Measurements from ENCODE around the gene FNDC3B. TPM values are rescaled to one million over a fixed set of nuclear protein-coding genes. Genes with fewer than 3 reads are reported as not detected.

FNDC3B gene
- total and polyA plus RNA-seq, 2 of the 8 experiments (the other 6 are each of a cell fraction or from before 2014, with no cell fraction given): 14.1 to 44.4 TPM

- CTCF ChIA-PET (ENCODE audit: partially characterized antibody): interaction anchor here (1.1 kb wide), 1 partner anchor 50 kb away, joined by 3 read pairs; no protein-coding TSS in a partner anchor
- no peak overlapping the region for H2BK5ac ChIP-seq (ENCODE audit: low read depth, low read length)
- no peak overlapping the region for H3K9ac ChIP-seq (replicated peaks in 1 of 4; ENCODE audit: extremely low read depth in 1 of 4, low read depth in 3 of 4, low read length in 3 of 4)
These were observed 372.1 kb downstream of the FNDC3B start for GRCh38 chr3:172411478-172411947.

More at GRCh38 chr3:172411478-172411947, 372.1 kb downstream of the FNDC3B start:
- no peak overlapping the region for H3K4me2 ChIP-seq (ENCODE audit: insufficient read depth in 1 of 2, low read depth in 2 of 2, low read length in 2 of 2)
- H4K20me1 ChIP-seq (replicated peaks in 1 of 2; ENCODE audit: control insufficient read depth in 1 of 2, insufficient read depth in 2 of 2, low read length in 2 of 2): no peaks in the 10 kb centered on the region
- no peak overlapping the region for H3K4me3 ChIP-seq (ENCODE audit: extremely low read depth in 1 of 4, insufficient read depth in 2 of 4, low read depth in 3 of 4, low read length in 4 of 4)
- H3K27me3 ChIP-seq (replicated peaks in 1 of 4; ENCODE audit: control insufficient read depth in 3 of 4, extremely low read depth in 1 of 4, insufficient read depth in 3 of 4, low read length in 3 of 4): no peaks in the 10 kb centered on the region
- no peak overlapping the region for H3K23ac ChIP-seq (ENCODE audit: insufficient read length)
- H2AFZ ChIP-seq (ENCODE audit: low read length): no peak overlapping the region
- no peak overlapping the region for H3K56ac ChIP-seq (replicated peaks; ENCODE audit: insufficient read length, low read depth, low read length)
- no peak overlapping the region for H2BK12ac ChIP-seq (ENCODE audit: low read depth, low read length)
- H2BK20ac ChIP-seq (ENCODE audit: low read length): no peak overlapping the region
- POLR2A ChIA-PET (ENCODE audit: partially characterized antibody): no interaction called here
- H4K8ac ChIP-seq (ENCODE audit: extremely low read depth, insufficient read depth, low read length): no peak overlapping the region
- no peak overlapping the region for H4K5ac ChIP-seq (ENCODE audit: insufficient read length, low read depth, low read length)
- H2BK15ac ChIP-seq (ENCODE audit: low read length): no peak overlapping the region
- FAIRE-seq (no peak), DNase-seq (ENCODE audit: low read depth in 1 of 2, low spot score in 2 of 2) (no peak)
- H4K91ac ChIP-seq (replicated peaks; ENCODE audit: insufficient read length, low read length): no peak overlapping the region
- 87% methylated on average over 6 of the region's 6 CpGs; no CpG with 5 or more reads in 1 of the 2 experiments for WGBS, 2 experiments (ENCODE audit: extremely low coverage in 1 of 2, insufficient coverage in 1 of 2, insufficient read length in 1 of 2, insufficient replicate concordance in 2 of 2, low coverage in 1 of 2, low lambda C conversion rate in 2 of 2, missing lambda C conversion rate in 1 of 2)
- H3K79me2 ChIP-seq (ENCODE audit: control insufficient read depth in 1 of 2, insufficient read depth in 2 of 2, low read length in 2 of 2): no peaks in the 10 kb centered on the region
- no peak for TF ChIP-seq MAX (IDR thresholded peaks at IDR 0.05)
- H3K9me3 ChIP-seq (ENCODE audit: insufficient read depth in 2 of 2, low read depth in 1 of 2, low read length in 1 of 2): no peaks in the 10 kb centered on the region
- no peaks in the 10 kb centered on the region for H3K4me1 ChIP-seq (replicated peaks in 1 of 4; ENCODE audit: control insufficient read depth in 3 of 4, insufficient read depth in 4 of 4, low read length in 3 of 4)
- H3K23me2 ChIP-seq (ENCODE audit: low read depth, low read length): no peaks in the 10 kb centered on the region
- H3K14ac ChIP-seq (ENCODE audit: insufficient read length): no peak overlapping the region
- H3K4ac ChIP-seq (replicated peaks; ENCODE audit: insufficient read length, low read depth, low read length): no peak overlapping the region
- no peak overlapping the region for H3K18ac ChIP-seq (ENCODE audit: extremely low read depth, low read length)
- H3K36me3 ChIP-seq (ENCODE audit: control insufficient read depth in 2 of 4, insufficient read depth in 4 of 4, low read length in 3 of 4): no peaks in the 10 kb centered on the region
- no peak overlapping the region for H2AK5ac ChIP-seq (ENCODE audit: low read depth, low read length)
- H2BK120ac ChIP-seq (replicated peaks; ENCODE audit: low read depth, low read length): no peak overlapping the region
- H3K79me1 ChIP-seq (ENCODE audit: low read depth, low read length): no peaks in the 10 kb centered on the region
- H3K27ac ChIP-seq (ENCODE audit: low read depth, low read length): no peak overlapping the region
